ENCODE results near the gene GLCCI1. TPM values are rescaled to one million over a fixed set of nuclear protein-coding genes. Genes with fewer than 3 reads are reported as not detected.

GLCCI1 gene
- total RNA-seq, 2 donors from 2014 or later = 5.8 to 15.6 TPM

DNA sequence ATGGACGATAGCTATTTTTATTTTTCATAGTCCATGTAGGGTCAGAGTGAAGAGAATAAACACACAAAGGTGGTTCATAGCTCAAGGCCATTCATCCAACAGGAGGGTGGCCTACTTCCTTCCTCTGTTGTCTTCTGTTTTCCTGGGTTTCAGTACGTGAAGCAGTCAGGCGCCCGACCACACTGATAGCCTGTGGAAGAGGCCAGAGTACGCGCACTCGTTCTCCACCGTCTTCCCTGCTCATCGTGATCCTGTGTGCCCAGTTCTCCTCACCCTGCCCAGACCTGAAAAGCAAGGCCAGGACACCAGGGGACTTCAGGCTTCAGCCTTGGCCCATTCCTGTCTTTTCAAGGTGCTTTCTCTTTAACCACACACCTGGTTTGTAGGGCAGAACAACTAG is 134.7 kb downstream of the GLCCI1 start:
- no peaks in the 10 kb centered on the region for H3K4me1 ChIP-seq (ENCODE audit: control insufficient read depth in 1 of 2, low read depth in 2 of 2)
- no peaks in the 10 kb centered on the region for H3K36me3 ChIP-seq
- DNase-seq (ENCODE audit: low spot score) (no peak), ATAC-seq (ENCODE audit: insufficient number of reproducible peaks, low FRiP score, low read depth) (no peak)
- TF ChIP-seq, protein P1, sequence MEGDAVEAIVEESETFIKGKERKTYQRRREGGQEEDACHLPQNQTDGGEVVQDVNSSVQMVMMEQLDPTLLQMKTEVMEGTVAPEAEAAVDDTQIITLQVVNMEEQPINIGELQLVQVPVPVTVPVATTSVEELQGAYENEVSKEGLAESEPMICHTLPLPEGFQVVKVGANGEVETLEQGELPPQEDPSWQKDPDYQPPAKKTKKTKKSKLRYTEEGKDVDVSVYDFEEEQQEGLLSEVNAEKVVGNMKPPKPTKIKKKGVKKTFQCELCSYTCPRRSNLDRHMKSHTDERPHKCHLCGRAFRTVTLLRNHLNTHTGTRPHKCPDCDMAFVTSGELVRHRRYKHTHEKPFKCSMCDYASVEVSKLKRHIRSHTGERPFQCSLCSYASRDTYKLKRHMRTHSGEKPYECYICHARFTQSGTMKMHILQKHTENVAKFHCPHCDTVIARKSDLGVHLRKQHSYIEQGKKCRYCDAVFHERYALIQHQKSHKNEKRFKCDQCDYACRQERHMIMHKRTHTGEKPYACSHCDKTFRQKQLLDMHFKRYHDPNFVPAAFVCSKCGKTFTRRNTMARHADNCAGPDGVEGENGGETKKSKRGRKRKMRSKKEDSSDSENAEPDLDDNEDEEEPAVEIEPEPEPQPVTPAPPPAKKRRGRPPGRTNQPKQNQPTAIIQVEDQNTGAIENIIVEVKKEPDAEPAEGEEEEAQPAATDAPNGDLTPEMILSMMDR (IDR thresholded peaks at IDR 0.05) = no peak
- no peaks in the 10 kb centered on the region for H3K27me3 ChIP-seq (replicated peaks; ENCODE audit: insufficient read depth)
- H3K9me3 ChIP-seq = no peaks in the 10 kb centered on the region
- H3K4me3 ChIP-seq = no peak overlapping the region
- H3K27ac ChIP-seq = no peak overlapping the region

DNA sequence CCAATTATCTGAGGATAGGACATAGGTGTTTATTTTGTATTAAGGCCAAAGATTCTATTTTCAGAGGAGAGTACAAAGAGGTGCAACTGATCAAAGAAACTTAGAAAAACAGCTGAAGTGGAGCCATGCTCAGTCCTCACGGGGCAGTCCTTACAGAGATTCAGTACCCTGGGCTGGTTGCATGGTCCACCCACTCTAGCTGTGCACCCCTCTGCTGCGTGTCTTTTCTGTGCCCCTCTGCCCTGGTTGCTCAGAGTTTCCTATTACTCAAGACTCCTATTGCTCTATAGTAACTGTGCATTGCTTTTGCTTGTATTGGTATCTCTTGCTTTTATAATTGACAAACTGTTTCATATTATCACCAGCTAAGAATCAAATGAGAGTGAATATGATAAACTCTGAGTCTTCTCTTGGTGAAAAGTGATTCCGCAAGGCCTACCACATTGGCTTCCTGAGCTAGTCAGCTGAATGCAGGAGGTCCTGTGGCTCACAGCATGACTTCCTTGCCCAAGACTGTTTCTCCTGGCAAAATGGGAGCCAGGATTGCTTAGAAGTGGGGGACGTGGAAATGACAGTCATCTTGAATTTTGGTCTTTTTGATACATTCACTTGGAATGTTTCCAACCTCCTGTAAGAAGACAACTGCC is 137.0 kb downstream of the GLCCI1 start:
- H3K4me3 ChIP-seq = no peak overlapping the region
- TF ChIP-seq, protein P1 (IDR thresholded peaks at IDR 0.05) = no peak
- H3K27me3 ChIP-seq (replicated peaks; ENCODE audit: insufficient read depth) = no peaks in the 10 kb centered on the region
- H3K36me3 ChIP-seq = no peaks in the 10 kb centered on the region
- H3K27ac ChIP-seq = no peak overlapping the region
- DNase-seq (ENCODE audit: low spot score) (no peak), ATAC-seq (ENCODE audit: insufficient number of reproducible peaks, low FRiP score, low read depth) (no peak)
- H3K4me1 ChIP-seq (ENCODE audit: control insufficient read depth in 1 of 2, low read depth in 2 of 2) = no peaks in the 10 kb centered on the region
- no peaks in the 10 kb centered on the region for H3K9me3 ChIP-seq

DNA sequence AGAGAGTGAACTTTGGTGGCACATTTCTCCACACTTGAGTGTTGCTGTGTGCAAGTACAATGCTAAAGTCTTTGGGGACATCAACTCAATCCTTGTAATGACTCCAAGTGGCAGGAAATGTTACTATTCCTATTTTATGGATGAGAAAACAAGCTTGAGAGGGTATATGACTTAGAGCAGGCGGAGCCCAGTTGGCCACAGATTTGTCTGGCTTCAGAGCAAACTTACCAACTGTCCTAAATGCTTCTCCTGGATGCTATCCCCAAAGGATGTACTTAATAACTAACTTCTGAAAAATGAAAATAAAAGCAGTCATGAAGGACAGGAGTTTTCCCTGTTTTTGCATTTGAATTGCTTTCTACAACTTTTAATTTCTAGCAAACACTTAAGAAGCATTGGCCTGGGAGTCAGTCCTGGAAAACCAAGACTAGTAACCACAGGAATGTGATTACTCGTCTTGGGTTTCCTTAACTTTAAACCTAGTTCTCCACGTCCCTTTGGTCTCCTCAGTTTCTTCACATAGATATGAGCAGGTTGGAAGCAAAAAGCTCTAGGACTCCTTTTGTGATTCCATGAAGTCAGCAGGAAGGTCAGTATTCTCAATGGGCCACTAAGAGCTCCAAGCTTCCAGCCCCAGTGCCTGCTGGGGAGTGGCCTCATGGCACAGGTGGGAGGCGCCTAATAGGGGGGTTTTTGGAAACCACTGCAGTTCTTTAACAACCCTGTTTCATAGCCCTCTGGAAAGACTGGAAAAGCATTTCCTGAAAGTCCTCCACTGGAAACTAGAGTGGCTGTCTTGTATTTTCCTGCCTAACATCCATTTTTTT is 140.8 kb downstream of the GLCCI1 start:
- H3K36me3 ChIP-seq = no peaks in the 10 kb centered on the region
- no peaks in the 10 kb centered on the region for H3K9me3 ChIP-seq
- no peak overlapping the region for H3K27ac ChIP-seq
- no peak overlapping the region for H3K4me3 ChIP-seq
- TF ChIP-seq, protein P1 (IDR thresholded peaks at IDR 0.05) = no peak
- H3K27me3 ChIP-seq (replicated peaks; ENCODE audit: insufficient read depth) = no peaks in the 10 kb centered on the region
- DNase-seq (ENCODE audit: low spot score) (no peak), ATAC-seq (ENCODE audit: insufficient number of reproducible peaks, low FRiP score, low read depth) (no peak)
- no peaks in the 10 kb centered on the region for H3K4me1 ChIP-seq (ENCODE audit: control insufficient read depth in 1 of 2, low read depth in 2 of 2)

DNA sequence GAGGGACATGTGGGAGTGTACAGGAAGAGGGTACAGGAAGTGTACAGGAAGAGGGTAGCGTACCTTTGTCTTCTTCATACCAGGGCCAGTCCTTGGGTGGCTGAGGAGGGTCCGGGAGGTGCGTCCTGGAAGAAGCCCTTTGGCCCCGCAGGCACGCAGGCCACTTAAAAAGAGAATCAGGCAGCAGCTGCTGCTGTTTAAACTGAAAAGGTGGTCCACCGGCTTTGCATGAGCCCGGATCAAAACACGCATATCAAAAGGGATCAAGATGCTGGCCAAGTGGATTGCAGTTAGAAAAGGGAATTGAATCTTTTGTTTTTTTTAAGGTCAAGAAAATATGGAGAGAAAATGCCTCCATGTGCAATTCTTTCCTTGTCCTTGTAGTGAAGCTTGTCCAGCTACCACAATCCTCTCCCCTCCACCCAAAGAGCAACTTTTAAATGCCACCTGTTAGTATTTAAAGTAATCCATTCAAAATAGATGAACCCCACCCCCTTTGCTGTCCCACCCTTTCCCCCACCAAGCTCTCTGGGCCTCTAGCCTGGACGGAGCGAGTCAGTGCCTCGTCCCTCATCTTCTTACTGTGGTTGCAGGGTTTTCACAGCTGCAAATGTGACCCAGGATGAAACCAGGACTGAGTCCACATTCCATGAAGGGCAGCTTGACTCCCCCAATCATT is 142.8 kb downstream of the GLCCI1 start:
- ATAC-seq (ENCODE audit: insufficient number of reproducible peaks, low FRiP score, low read depth) (no peak), DNase-seq (ENCODE audit: low spot score) (no peak)
- H3K27ac ChIP-seq = no peak overlapping the region
- H3K4me3 ChIP-seq = no peak overlapping the region
- no peaks in the 10 kb centered on the region for H3K4me1 ChIP-seq (ENCODE audit: control insufficient read depth in 1 of 2, low read depth in 2 of 2)
- no peaks in the 10 kb centered on the region for H3K36me3 ChIP-seq
- H3K27me3 ChIP-seq (replicated peaks; ENCODE audit: insufficient read depth) = no peaks in the 10 kb centered on the region
- no peaks in the 10 kb centered on the region for H3K9me3 ChIP-seq
- TF ChIP-seq, protein P1 (IDR thresholded peaks at IDR 0.05) = no peak

DNA sequence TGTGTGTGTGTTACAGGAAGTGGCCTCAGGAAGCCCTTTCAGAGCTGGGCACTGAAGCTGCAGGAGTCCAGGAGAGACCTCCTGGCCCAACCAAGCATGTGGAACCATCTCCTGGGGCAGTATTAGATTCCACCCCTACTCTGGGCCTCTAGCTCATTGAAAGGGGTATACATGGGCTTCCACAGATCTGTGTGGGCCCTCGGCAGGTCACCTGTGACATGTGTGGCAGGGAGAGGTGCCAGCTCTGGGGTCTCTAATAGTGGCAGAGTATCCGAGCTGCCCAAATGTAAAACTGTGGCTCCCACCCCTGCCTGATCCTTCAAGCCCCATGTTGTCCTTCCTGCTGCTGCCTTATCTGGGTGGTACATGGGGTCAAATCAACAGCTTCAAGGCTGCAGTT is 144.1 kb downstream of the GLCCI1 start:
- no peak for ATAC-seq (ENCODE audit: insufficient number of reproducible peaks, low FRiP score, low read depth)

More for the DNA sequence above, 144.1 kb downstream of the GLCCI1 start:
- no peaks in the 10 kb centered on the region for H3K9me3 ChIP-seq
- no peaks in the 10 kb centered on the region for H3K36me3 ChIP-seq
- TF ChIP-seq, protein P1 (IDR thresholded peaks at IDR 0.05) = no peak
- no peak for DNase-seq (ENCODE audit: low spot score)
- H3K27ac ChIP-seq = no peak overlapping the region
- H3K4me1 ChIP-seq (ENCODE audit: control insufficient read depth in 1 of 2, low read depth in 2 of 2) = no peaks in the 10 kb centered on the region
- H3K27me3 ChIP-seq (replicated peaks; ENCODE audit: insufficient read depth) = no peaks in the 10 kb centered on the region
- no peak overlapping the region for H3K4me3 ChIP-seq
